ENCODE measurements around the gene TWF2.

The TWF2 gene

DNA sequence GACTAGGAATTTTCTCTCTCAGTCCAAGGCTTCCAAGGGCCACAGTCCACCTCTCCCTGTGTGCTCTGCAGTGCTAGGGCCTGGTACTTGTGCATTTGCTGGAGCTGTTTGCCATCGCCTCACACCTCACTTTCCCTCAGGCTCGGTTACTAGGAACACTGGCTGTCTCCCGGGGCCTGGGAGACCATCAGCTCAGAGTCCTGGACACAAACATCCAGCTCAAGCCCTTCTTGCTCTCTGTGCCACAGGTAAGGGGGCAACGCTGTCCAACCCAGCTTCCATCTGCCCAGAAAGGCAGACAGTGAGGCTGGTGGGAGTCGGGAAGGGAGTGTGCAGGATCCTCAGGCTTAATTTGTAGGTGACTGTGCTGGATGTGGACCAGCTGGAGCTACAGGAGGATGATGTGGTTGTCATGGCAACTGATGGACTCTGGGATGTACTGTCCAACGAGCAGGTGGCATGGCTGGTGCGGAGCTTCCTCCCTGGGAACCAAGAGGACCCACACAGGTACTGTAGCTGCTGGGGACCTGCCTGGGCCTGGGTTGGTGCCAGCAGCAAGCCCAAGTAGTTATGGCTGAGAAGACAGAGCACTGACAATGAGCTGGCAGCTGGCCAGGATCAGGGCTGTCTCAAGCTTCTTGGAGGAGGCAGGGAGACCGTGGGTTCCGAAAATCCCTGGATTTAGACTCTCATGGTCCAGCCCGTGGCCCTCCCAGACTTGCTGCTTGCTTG lies 10.0 kb upstream of the TWF2 start:
- TF ChIP-seq, protein P1, sequence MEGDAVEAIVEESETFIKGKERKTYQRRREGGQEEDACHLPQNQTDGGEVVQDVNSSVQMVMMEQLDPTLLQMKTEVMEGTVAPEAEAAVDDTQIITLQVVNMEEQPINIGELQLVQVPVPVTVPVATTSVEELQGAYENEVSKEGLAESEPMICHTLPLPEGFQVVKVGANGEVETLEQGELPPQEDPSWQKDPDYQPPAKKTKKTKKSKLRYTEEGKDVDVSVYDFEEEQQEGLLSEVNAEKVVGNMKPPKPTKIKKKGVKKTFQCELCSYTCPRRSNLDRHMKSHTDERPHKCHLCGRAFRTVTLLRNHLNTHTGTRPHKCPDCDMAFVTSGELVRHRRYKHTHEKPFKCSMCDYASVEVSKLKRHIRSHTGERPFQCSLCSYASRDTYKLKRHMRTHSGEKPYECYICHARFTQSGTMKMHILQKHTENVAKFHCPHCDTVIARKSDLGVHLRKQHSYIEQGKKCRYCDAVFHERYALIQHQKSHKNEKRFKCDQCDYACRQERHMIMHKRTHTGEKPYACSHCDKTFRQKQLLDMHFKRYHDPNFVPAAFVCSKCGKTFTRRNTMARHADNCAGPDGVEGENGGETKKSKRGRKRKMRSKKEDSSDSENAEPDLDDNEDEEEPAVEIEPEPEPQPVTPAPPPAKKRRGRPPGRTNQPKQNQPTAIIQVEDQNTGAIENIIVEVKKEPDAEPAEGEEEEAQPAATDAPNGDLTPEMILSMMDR (IDR thresholded peaks at IDR 0.05; ENCODE audit: low read depth, low read length) = no peak
- H3K4me3 ChIP-seq (ENCODE audit: low read depth, low read length) = no peak overlapping the region

DNA sequence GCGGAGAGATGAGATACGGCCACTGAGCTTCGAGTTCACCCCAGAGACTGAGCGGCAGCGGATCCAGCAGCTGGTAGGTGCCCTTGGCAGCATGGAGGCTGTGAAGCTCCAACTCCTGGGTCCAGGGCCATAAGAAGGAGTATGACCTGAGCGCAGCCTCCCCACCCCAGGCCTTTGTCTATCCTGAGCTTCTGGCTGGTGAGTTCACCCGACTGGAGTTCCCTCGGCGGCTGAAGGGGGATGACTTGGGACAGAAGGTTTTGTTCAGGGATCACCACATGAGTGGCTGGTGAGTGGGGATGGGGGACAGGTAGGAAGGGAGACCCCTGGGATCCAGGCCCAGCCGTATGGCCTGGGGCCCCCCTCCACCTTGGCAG lies 9.2 kb upstream of the TWF2 start:
- no peak overlapping the region for H3K4me3 ChIP-seq (ENCODE audit: low read depth, low read length)
- TF ChIP-seq, protein P1 (IDR thresholded peaks at IDR 0.05; ENCODE audit: low read depth, low read length) = no peak

DNA sequence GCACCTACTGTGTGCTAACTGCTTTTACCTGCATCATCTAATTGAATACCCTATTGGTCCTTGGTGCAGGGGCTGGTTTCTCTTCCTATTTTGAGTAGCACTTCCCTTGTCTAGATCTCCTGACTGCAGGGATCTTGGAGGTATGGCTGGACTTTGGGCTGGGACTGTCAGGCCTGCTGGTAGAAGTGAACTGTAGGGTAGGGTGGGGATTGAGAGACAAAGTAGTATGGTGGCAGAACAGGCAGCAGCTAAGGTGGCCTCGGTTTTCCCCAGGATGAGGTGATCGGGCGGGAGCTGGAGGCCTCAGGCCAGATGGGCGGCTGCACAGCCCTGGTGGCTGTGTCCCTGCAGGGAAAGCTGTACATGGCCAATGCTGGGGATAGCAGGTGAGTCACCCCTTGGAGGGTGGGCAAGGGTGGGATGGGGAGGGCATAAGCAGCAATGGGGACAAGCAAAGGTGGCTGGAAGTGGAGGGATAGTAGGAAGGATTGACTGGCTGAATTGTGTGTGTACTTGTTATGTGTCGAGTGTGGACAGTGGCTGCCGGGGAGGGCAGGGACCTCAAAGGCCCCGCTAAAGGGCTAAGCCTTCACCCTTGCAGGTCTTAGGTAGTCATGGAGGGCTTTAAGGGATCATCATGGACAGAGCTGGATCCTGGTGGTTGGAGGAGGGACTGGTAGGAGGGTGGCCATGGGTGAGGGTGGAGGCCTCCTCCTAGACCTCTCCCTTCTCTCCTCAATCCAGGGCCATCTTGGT lies 8.6 kb upstream of the TWF2 start:
- TF ChIP-seq, protein P1 (IDR thresholded peaks at IDR 0.05; ENCODE audit: low read depth, low read length) = no peak
- H3K4me3 ChIP-seq (ENCODE audit: low read depth, low read length) = no peak overlapping the region

DNA sequence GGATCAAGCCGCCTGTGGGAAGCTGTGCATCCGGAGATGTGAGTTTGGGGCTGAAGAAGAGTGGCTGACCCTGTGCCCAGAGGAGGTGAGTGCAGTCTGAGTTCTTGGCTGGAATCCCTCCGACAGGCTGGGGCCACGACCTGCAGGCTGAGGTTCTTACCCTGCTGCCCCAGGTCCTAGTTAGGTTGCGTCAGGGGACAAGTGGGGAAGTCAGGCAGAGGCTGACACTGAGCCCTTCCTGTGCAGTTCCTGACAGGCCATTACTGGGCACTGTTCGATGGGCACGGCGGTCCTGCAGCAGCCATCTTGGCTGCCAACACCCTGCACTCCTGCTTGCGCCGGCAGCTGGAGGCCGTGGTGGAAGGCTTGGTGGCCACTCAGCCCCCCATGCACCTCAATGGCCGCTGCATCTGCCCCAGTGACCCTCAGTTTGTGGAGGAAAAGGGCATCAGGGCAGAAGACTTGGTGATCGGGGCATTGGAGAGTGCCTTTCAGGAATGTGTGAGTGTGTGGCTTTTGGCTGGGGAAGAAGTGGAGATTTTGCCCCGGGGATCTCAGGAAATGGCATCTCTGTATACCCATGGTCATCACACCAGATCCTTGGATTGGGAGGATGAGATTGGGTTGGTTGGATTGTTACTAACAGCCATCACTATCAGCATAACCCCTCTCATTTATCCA lies 7.9 kb upstream of the TWF2 start:
- TF ChIP-seq, protein P1 (IDR thresholded peaks at IDR 0.05; ENCODE audit: low read depth, low read length) = no peak
- no peak overlapping the region for H3K4me3 ChIP-seq (ENCODE audit: low read depth, low read length)

DNA sequence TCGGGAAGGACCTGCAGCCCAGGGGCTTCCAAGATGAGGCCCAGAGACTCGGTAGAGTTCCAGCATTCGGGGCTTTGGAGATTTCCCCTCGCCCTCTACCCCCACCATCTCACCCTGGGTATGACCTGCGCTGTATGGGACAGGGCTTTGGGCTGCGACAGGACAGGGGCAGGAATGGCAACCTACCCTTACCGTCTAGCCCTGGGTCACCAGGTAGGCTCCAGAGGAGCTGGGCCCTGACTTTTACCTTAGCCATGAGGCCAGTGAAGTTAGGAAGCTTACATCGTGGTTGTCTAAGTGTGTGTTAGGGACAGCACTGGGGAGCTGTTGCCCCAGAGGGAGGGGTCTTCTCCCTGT lies 7.3 kb upstream of the TWF2 start:
- TF ChIP-seq, protein P1 (IDR thresholded peaks at IDR 0.05; ENCODE audit: low read depth, low read length) = no peak
- H3K4me3 ChIP-seq (ENCODE audit: low read depth, low read length) = peak overlapping the region; percentile 63

DNA sequence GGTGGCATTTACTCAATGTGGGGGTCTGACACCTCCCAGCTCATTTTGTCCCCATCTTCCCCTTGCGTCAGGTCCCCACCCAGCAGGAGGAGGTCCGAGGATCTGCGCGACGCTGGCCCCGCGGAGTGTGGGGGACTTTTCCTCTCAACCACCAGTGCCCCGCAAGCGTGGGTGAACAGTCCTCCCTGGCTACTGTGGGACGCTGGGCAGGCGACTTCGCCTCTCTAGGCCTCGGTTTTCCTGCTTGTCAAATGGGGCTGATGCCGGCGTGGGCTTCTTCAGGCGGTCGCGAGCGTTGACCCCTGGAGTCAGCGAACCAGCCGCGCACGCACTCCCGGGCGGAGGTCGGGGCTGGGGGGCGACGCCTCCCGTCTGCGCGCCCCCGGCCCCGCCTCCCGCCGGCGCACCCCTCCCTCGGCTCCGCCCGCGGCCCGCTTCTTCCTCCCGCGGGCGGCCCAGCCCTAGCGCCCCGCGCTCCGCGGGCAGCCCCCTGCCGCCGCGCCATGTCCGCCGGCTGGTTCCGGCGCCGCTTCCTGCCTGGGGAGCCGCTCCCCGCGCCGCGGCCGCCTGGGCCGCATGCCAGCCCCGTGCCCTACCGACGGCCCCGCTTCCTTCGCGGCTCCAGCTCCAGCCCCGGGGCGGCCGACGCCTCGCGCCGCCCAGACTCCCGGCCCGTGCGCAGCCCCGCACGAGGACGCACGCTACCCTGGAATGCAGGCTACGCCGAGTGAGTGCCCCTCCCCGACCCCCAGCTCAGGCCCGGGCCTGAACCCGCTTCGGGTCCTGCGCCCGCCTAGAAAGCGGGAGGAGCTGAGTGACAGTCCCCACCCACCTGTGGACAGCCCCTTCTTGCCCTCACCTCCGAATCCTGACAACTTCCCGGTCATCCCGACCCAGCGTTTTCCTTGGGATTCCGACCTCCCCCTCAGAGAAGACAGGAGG lies 6.6 kb upstream of the TWF2 start, which contains the start of gene PPM1M:
Gene PPM1M, plus strand, starts transcription at position 438 of the 942 bp plus-strand sequence. Its CDS starts 66 bp downstream, at position 504.
- TF ChIP-seq, protein P1 (IDR thresholded peaks at IDR 0.05; ENCODE audit: low read depth, low read length) = no peak
- peak within 1 kb of the TSS; percentile 63 for H3K4me3 ChIP-seq (ENCODE audit: low read depth, low read length)

Measured in WI38 (cell line).